WTC11 (cell line): Measurements from ENCODE around the gene AKR1D1. TPM values are rescaled to one million over a fixed set of nuclear protein-coding genes. Genes with fewer than 3 reads are reported as not detected.
"Not testable (repeated sequence)": the region's sequence is repeated elsewhere in the genome, so short reads cannot be mapped to it uniquely, and the experiment has no call there.

Experiments
- ATAC-seq: fragments of 200-7000 bp; cut with Tn5 transposase; 2 replicates; pipeline ENCODE4 v1.10.0; 2021; ENCODE audit warnings: mild to moderate bottlenecking, moderate library complexity
- CTCF ChIA-PET: fragments of 300-600 bp; sonication (Branson Sonifier 250); formaldehyde crosslinking; loops from one replicate; lab custom pipeline; 2021; ENCODE audit warnings: antibody characterized with exemption; lab: Charles Lee
- POLR2A ChIA-PET: fragments of 350-600 bp; sonication (Branson Sonifier 250); formaldehyde crosslinking; loops from one replicate; lab custom pipeline; 2021; ENCODE audit warnings: antibody characterized with exemption; lab: Charles Lee
- DNase-seq: peaks from one replicate; pipeline ENCODE4 v3.0.0; 2021; ENCODE audit warnings: low spot score
- H3K27ac Mint-ChIP-seq: 2 replicates; pipeline ENCODE4 v1.8.0; 2021; ENCODE audit warnings: mixed read lengths
- H3K27me3 Mint-ChIP-seq: 2 replicates; pipeline ENCODE4 v1.8.0; 2021; ENCODE audit warnings: low read depth, mild to moderate bottlenecking, moderate library complexity, mixed read lengths
- H3K36me3 Mint-ChIP-seq: 2 replicates; pipeline ENCODE4 v1.8.0; 2021; ENCODE audit warnings: mixed read lengths
- H3K4me1 Mint-ChIP-seq: 2 replicates; pipeline ENCODE4 v1.8.0; 2022; ENCODE audit warnings: mixed read lengths
- H3K4me3 Mint-ChIP-seq: 2 replicates; pipeline ENCODE4 v1.8.0; 2021; ENCODE audit warnings: mild to moderate bottlenecking, moderate library complexity, mixed read lengths
- H3K9me3 Mint-ChIP-seq: 2 replicates; pipeline ENCODE4 v1.8.0; 2021; ENCODE audit warnings: mixed read lengths
- ATF1 ChIP-seq: sonication (generic); formaldehyde crosslinking; IDR thresholded peaks from 2 replicates; pipeline ENCODE4 v1.8.1; 2023; ENCODE audit warnings: mild to moderate bottlenecking, moderate library complexity, missing genetic modification reagents
- CTCF ChIP-seq: fragments of 200-600 bp; IDR thresholded peaks from 2 replicates; pipeline ENCODE4 v1.8.0; 2022; ENCODE audit warnings: antibody characterized with exemption
- ESRRA ChIP-seq: sonication (generic); formaldehyde crosslinking; IDR thresholded peaks from 2 replicates; pipeline ENCODE4 v1.8.1; 2022; ENCODE audit warnings: mild to moderate bottlenecking, missing genetic modification reagents, borderline replicate concordance
- FOXP1 ChIP-seq: sonication (generic); formaldehyde crosslinking; IDR thresholded peaks from 2 replicates; pipeline ENCODE4 v1.8.0; 2022; ENCODE audit warnings: missing genetic modification reagents, mild to moderate bottlenecking, moderate library complexity, borderline replicate concordance
- GABPB1 ChIP-seq: sonication (generic); formaldehyde crosslinking; IDR thresholded peaks from 2 replicates; pipeline ENCODE4 v1.8.1; 2023; ENCODE audit warnings: mild to moderate bottlenecking, missing genetic modification reagents
- GTF2I ChIP-seq: fragments of 250-450 bp; sonication (Bioruptor Pico); conservative IDR thresholded peaks from 2 replicates; pipeline ENCODE4 v1.4.0; 2021; ENCODE audit warnings: mild to moderate bottlenecking
- IRF2 ChIP-seq: sonication (generic); formaldehyde crosslinking; IDR thresholded peaks from 2 replicates; pipeline ENCODE4 v1.8.0; 2022; ENCODE audit warnings: low read depth, missing genetic modification reagents, borderline replicate concordance
- NFE2L1 ChIP-seq: sonication (generic); formaldehyde crosslinking; IDR thresholded peaks from 2 replicates; pipeline ENCODE4 v1.8.1; 2023; ENCODE audit warnings: missing genetic modification reagents
- NR1H2 ChIP-seq: sonication (generic); formaldehyde crosslinking; IDR thresholded peaks from 2 replicates; pipeline ENCODE4 v1.9.0; 2021; ENCODE audit warnings: mild to moderate bottlenecking, moderate library complexity, missing genetic modification reagents
- RELA ChIP-seq: sonication (generic); formaldehyde crosslinking; IDR thresholded peaks from 2 replicates; pipeline ENCODE4 v1.8.1; 2022; ENCODE audit warnings: missing genetic modification reagents, mild to moderate bottlenecking, borderline replicate concordance
- TEAD1 ChIP-seq: sonication (generic); formaldehyde crosslinking; IDR thresholded peaks from 2 replicates; pipeline ENCODE4 v1.8.0; 2022; ENCODE audit warnings: mild to moderate bottlenecking, missing genetic modification reagents
- TEAD4 ChIP-seq: sonication (generic); formaldehyde crosslinking; IDR thresholded peaks from 2 replicates; pipeline ENCODE4 v1.8.0; 2022; ENCODE audit warnings: mild to moderate bottlenecking, missing genetic modification reagents
- USF2 ChIP-seq: sonication (generic); formaldehyde crosslinking; IDR thresholded peaks from 2 replicates; pipeline ENCODE4 v1.8.1; 2023; ENCODE audit warnings: mild to moderate bottlenecking, missing genetic modification reagents, moderate library complexity
- ZNF219 ChIP-seq: sonication (generic); formaldehyde crosslinking; IDR thresholded peaks from 2 replicates; pipeline ENCODE4 v1.8.0; 2023; ENCODE audit warnings: missing genetic modification reagents, mild to moderate bottlenecking, borderline replicate concordance
- total RNA-seq: library from RNA; stranded (reverse); gene quantifications from 3 replicates; pipeline ENCODE4 v1.2.3, GENCODE V29; 2021
- TF ChIP-seq, protein P1 (sequence below): sonication (generic); formaldehyde crosslinking; IDR thresholded peaks from 2 replicates; pipeline ENCODE4 v1.8.0; 2023; ENCODE audit warnings: missing genetic modification reagents, mild to moderate bottlenecking, borderline replicate concordance
- TF ChIP-seq, protein P2 (sequence below): fragments of 250-450 bp; sonication (Bioruptor Pico); IDR thresholded peaks from 2 replicates; pipeline ENCODE4 v1.8.0; 2021; ENCODE audit warnings: mild to moderate bottlenecking
- TF ChIP-seq, protein P3 (sequence below): fragments of 250-450 bp; sonication (Bioruptor Pico); IDR thresholded peaks from 2 replicates; pipeline ENCODE4 v1.9.0; 2021; ENCODE audit warnings: mild to moderate bottlenecking, borderline replicate concordance
- TF ChIP-seq, protein P4 (sequence below): sonication (generic); formaldehyde crosslinking; conservative IDR thresholded peaks from 2 replicates; pipeline ENCODE4 v1.8.1; 2022; ENCODE audit warnings: mild to moderate bottlenecking, missing genetic modification reagents

AKR1D1 gene
- total RNA-seq, 1 experiment from 2014 or later: 0.24 TPM

DNA sequence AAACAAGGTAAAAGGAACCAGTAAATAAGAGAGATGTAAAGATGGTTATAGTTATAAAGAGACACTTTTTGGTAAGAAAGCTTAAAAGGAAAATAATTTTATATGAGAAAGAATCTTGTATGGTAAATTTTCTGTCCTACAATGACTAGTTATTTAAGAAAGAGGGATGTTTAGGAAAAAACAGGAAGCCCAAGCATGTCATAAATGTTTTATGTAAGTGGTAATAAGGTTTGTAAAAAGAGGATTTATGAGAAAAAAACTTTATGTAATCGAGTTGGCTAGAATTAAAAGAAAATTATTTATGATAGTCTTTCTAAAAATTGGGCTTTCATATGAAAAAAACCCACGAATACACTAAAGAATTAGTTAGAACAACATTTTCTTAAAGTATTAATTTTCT, 40.1 kb upstream of the AKR1D1 start:
- Mint-ChIP-seq H3K27ac (no peak overlapping the region), H3K4me3 (no peak overlapping the region), H3K36me3 (peaks cover 63% of the 10 kb centered on the region), H3K9me3 (peaks cover 72% of the 10 kb centered on the region), H3K27me3 (peaks cover 3% of the 10 kb centered on the region; the same call in 1 of the 2 replicates), H3K4me1 (peaks cover 23% of the 10 kb centered on the region)
- DNase-seq (no peak), ATAC-seq (no peak)
- ChIA-PET CTCF (no interaction called here), POLR2A (no interaction called here)
- TF ChIP-seq RELA (no peak), FOXP1 (no peak), NR1H2 (CRISPR knock-in tag) (no peak), ATF1 (CRISPR knock-in tag) (no peak), CTCF (no peak)

DNA sequence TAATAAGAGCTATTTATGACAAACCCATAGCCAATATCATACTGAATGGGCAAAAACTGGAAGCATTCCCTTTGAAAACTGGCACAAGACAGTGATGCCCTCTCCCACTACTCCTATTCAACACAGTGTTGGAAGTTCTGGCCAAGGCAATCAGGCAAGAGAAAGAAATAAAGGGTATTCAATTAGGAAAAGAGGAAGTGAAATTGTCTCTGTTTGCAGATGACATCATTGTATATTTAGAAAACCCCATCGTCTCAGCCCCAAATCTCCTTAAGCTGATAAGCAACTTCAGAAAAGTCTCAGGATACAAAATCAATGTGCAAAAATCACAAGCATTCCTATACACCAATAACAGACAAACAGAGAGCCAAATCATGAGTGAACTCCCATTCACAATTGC, 36.2 kb upstream of the AKR1D1 start:
- H3K27ac Mint-ChIP-seq, H3K4me3 Mint-ChIP-seq, DNase-seq, H3K27me3 Mint-ChIP-seq, CTCF ChIA-PET, H3K4me1 Mint-ChIP-seq, ATAC-seq, POLR2A ChIA-PET: not testable (repeated sequence)
- peaks cover 55% of the 10 kb centered on the region for H3K36me3 Mint-ChIP-seq
- peaks cover 53% of the 10 kb centered on the region for H3K9me3 Mint-ChIP-seq

DNA sequence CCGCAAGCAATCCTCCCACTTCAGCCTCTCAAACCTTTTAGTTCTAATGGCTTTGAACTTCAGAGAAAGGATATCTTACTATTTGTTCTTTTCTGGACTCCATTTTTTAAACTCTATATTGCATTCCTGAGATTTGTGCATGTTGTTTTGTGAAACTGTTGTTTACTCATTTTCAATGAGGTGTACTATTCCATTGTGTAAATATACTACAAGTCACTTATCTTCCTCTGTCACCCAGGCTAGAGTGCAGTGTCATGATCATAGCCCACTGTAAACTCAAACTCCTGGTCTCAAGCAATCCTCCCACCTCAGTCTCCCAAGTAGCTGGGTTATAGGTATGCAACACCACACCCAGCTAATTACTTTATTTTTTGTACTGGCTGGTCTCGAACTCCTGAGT, 31.4 kb upstream of the AKR1D1 start:
- DNase-seq (no peak), ATAC-seq (no peak)
- Mint-ChIP-seq H3K4me3 (no peak overlapping the region), H3K27me3 (no peaks in the 10 kb centered on the region), H3K4me1 (no peaks in the 10 kb centered on the region), H3K9me3 (peaks cover 19% of the 10 kb centered on the region), H3K27ac (no peak overlapping the region), H3K36me3 (peaks cover 22% of the 10 kb centered on the region)
- ChIA-PET POLR2A (interaction anchor here (0.6 kb wide), 1 partner anchor 73 kb away, joined by 3 read pairs; no protein-coding TSS in a partner anchor), CTCF (no interaction called here)
- no peak for TF ChIP-seq ESRRA
- TF ChIP-seq, protein P1, sequence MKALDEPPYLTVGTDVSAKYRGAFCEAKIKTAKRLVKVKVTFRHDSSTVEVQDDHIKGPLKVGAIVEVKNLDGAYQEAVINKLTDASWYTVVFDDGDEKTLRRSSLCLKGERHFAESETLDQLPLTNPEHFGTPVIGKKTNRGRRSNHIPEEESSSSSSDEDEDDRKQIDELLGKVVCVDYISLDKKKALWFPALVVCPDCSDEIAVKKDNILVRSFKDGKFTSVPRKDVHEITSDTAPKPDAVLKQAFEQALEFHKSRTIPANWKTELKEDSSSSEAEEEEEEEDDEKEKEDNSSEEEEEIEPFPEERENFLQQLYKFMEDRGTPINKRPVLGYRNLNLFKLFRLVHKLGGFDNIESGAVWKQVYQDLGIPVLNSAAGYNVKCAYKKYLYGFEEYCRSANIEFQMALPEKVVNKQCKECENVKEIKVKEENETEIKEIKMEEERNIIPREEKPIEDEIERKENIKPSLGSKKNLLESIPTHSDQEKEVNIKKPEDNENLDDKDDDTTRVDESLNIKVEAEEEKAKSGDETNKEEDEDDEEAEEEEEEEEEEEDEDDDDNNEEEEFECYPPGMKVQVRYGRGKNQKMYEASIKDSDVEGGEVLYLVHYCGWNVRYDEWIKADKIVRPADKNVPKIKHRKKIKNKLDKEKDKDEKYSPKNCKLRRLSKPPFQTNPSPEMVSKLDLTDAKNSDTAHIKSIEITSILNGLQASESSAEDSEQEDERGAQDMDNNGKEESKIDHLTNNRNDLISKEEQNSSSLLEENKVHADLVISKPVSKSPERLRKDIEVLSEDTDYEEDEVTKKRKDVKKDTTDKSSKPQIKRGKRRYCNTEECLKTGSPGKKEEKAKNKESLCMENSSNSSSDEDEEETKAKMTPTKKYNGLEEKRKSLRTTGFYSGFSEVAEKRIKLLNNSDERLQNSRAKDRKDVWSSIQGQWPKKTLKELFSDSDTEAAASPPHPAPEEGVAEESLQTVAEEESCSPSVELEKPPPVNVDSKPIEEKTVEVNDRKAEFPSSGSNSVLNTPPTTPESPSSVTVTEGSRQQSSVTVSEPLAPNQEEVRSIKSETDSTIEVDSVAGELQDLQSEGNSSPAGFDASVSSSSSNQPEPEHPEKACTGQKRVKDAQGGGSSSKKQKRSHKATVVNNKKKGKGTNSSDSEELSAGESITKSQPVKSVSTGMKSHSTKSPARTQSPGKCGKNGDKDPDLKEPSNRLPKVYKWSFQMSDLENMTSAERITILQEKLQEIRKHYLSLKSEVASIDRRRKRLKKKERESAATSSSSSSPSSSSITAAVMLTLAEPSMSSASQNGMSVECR: no peak
- no peak for TF ChIP-seq RELA
- TF ChIP-seq IRF2 (CRISPR knock-in tag): no peak
- TF ChIP-seq, protein P2, sequence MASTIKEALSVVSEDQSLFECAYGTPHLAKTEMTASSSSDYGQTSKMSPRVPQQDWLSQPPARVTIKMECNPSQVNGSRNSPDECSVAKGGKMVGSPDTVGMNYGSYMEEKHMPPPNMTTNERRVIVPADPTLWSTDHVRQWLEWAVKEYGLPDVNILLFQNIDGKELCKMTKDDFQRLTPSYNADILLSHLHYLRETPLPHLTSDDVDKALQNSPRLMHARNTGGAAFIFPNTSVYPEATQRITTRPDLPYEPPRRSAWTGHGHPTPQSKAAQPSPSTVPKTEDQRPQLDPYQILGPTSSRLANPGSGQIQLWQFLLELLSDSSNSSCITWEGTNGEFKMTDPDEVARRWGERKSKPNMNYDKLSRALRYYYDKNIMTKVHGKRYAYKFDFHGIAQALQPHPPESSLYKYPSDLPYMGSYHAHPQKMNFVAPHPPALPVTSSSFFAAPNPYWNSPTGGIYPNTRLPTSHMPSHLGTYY (CRISPR knock-in tag): no peak
- no peak for TF ChIP-seq NFE2L1
- no peak for TF ChIP-seq GABPB1 (CRISPR knock-in tag)
- no peak for TF ChIP-seq ZNF219 (CRISPR knock-in tag)
- TF ChIP-seq, protein P3, sequence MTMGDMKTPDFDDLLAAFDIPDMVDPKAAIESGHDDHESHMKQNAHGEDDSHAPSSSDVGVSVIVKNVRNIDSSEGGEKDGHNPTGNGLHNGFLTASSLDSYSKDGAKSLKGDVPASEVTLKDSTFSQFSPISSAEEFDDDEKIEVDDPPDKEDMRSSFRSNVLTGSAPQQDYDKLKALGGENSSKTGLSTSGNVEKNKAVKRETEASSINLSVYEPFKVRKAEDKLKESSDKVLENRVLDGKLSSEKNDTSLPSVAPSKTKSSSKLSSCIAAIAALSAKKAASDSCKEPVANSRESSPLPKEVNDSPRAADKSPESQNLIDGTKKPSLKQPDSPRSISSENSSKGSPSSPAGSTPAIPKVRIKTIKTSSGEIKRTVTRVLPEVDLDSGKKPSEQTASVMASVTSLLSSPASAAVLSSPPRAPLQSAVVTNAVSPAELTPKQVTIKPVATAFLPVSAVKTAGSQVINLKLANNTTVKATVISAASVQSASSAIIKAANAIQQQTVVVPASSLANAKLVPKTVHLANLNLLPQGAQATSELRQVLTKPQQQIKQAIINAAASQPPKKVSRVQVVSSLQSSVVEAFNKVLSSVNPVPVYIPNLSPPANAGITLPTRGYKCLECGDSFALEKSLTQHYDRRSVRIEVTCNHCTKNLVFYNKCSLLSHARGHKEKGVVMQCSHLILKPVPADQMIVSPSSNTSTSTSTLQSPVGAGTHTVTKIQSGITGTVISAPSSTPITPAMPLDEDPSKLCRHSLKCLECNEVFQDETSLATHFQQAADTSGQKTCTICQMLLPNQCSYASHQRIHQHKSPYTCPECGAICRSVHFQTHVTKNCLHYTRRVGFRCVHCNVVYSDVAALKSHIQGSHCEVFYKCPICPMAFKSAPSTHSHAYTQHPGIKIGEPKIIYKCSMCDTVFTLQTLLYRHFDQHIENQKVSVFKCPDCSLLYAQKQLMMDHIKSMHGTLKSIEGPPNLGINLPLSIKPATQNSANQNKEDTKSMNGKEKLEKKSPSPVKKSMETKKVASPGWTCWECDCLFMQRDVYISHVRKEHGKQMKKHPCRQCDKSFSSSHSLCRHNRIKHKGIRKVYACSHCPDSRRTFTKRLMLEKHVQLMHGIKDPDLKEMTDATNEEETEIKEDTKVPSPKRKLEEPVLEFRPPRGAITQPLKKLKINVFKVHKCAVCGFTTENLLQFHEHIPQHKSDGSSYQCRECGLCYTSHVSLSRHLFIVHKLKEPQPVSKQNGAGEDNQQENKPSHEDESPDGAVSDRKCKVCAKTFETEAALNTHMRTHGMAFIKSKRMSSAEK: no peak
- TF ChIP-seq TEAD4 (CRISPR knock-in tag): no peak
- TF ChIP-seq ATF1 (CRISPR knock-in tag): no peak
- TF ChIP-seq USF2 (CRISPR knock-in tag): no peak
- TF ChIP-seq TEAD1 (CRISPR knock-in tag): no peak
- TF ChIP-seq, protein P4, sequence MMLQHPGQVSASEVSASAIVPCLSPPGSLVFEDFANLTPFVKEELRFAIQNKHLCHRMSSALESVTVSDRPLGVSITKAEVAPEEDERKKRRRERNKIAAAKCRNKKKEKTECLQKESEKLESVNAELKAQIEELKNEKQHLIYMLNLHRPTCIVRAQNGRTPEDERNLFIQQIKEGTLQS (CRISPR knock-in tag): no peak
- TF ChIP-seq GTF2I (CRISPR knock-in tag): no peak
